ENCODE results near the gene PTGFRN. TPM values are rescaled to one million over a fixed set of nuclear protein-coding genes. Genes with fewer than 3 reads are reported as not detected.

PTGFRN gene
- polyA plus RNA-seq, 1 donor: 37.9 TPM

DNA sequence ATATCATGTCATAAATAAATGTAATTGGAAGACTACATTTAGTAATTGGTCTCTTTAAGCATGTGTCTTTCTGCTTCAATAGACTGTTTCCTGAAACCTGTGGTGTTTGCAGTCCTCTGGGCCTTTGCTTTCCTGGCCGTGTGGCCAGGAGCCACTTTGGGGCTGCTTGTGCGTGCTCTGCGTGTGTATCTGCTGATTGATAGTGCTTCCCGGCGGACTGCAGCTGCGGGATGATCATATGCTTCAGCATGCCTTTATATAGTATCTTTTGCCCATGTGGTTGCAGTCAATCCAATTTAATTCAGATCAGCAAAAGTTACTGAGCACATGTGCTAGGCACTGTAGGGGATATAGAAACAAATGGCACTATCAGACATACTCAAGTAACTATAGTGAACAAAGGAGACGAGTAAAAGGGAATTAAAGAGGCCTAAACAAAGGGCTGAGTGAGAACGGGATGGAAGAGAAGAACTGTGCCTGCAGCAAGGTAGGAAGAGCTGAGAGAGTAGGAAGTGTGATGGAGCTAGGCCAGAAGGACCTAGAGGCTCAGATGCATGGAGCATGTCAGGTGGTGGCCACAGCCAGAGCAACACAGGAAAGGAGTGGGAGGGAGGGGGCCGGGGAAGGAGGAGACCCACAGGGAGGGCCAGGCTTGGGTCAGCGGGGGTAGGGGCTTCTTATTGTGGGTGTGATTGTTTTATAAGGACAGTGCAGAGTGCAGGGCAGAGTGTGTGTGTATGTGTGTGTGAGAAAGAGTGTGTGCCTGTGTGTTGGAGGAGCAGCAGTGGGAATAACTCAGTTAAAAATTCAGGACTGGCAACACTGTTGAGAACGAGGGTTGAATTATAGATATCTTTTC is 123.2 kb downstream of the PTGFRN start:
- DNase-seq: no peak
- Histone ChIP-seq H3K36me3 (ENCODE audit: control insufficient read depth, insufficient read depth, low read length) (no peaks in the 10 kb centered on the region), H3K27me3 (ENCODE audit: control insufficient read depth, insufficient read depth, low read length) (no peaks in the 10 kb centered on the region), H3K4me1 (ENCODE audit: control insufficient read depth, insufficient read depth, low read length) (peaks cover 16% of the 10 kb centered on the region), H3K9me3 (ENCODE audit: control insufficient read depth, low read depth, low read length) (no peaks in the 10 kb centered on the region), H3K4me3 (ENCODE audit: low read length) (no peak overlapping the region), H3K27ac (ENCODE audit: low read length) (no peak overlapping the region)
- 88% methylated on average over 1 of the region's 11 CpGs for WGBS (ENCODE audit: insufficient coverage, low lambda C conversion rate)

DNA sequence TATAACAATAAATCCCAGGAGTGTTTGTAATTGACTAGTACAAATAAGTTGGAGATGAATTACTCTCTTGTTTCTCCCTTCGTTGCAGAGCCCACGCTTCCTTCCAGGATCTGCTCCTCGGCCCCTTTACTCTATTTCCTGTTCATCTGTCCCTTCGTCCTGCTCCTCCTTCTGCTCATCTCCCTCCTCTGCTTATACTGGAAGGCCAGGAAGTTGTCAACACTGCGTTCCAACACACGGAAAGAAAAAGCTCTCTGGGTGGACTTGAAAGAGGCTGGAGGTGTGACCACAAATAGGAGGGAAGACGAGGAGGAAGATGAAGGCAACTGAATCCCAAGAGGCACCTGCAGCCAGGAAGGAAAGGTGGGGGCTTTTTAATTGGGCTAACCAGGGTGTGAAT is 124.1 kb downstream of the PTGFRN start:
- no peak overlapping the region for H3K4me3 ChIP-seq (ENCODE audit: low read length)
- H3K27me3 ChIP-seq (ENCODE audit: control insufficient read depth, insufficient read depth, low read length): no peaks in the 10 kb centered on the region
- H3K27ac ChIP-seq (ENCODE audit: low read length): no peak overlapping the region
- no peak for DNase-seq
- no peaks in the 10 kb centered on the region for H3K36me3 ChIP-seq (ENCODE audit: control insufficient read depth, insufficient read depth, low read length)
- 100% methylated on average over 5 of the region's 7 CpGs for WGBS (ENCODE audit: insufficient coverage, low lambda C conversion rate)
- H3K4me1 ChIP-seq (ENCODE audit: control insufficient read depth, insufficient read depth, low read length): peaks cover 16% of the 10 kb centered on the region
- H3K9me3 ChIP-seq (ENCODE audit: control insufficient read depth, low read depth, low read length): no peaks in the 10 kb centered on the region

- Histone ChIP-seq H3K27me3 (ENCODE audit: control insufficient read depth, insufficient read depth, low read length) (no peaks in the 10 kb centered on the region), H3K27ac (ENCODE audit: low read length) (no peak overlapping the region), H3K9me3 (ENCODE audit: control insufficient read depth, low read depth, low read length) (no peaks in the 10 kb centered on the region), H3K4me3 (ENCODE audit: low read length) (no peak overlapping the region), H3K36me3 (ENCODE audit: control insufficient read depth, insufficient read depth, low read length) (no peaks in the 10 kb centered on the region), H3K4me1 (ENCODE audit: control insufficient read depth, insufficient read depth, low read length) (peaks cover 11% of the 10 kb centered on the region)
- DNase-seq: no peak
- WGBS (ENCODE audit: insufficient coverage, low lambda C conversion rate): no CpG with 5 or more reads among the region's 7 CpGs
Observed at GRCh38 chr1:117034791-117035290, 125.1 kb downstream of the PTGFRN start.

- WGBS (ENCODE audit: insufficient coverage, low lambda C conversion rate): no CpG with 5 or more reads among the region's 6 CpGs
- Histone ChIP-seq H3K27ac (ENCODE audit: low read length) (no peak overlapping the region), H3K9me3 (ENCODE audit: control insufficient read depth, low read depth, low read length) (no peaks in the 10 kb centered on the region), H3K36me3 (ENCODE audit: control insufficient read depth, insufficient read depth, low read length) (no peaks in the 10 kb centered on the region), H3K27me3 (ENCODE audit: control insufficient read depth, insufficient read depth, low read length) (no peaks in the 10 kb centered on the region), H3K4me3 (ENCODE audit: low read length) (no peak overlapping the region), H3K4me1 (ENCODE audit: control insufficient read depth, insufficient read depth, low read length) (peaks cover under 1% of the 10 kb centered on the region)
- DNase-seq: peak; percentile 34 to 41
Observed at GRCh38 chr1:117036018-117036461, 126.3 kb downstream of the PTGFRN start.

GRCh38 chr1:117037802-117038201 is 128.1 kb downstream of the PTGFRN start:
- WGBS (ENCODE audit: insufficient coverage, low lambda C conversion rate): 60% methylated on average over 1 of the region's 1 CpG
- Histone ChIP-seq H3K9me3 (ENCODE audit: control insufficient read depth, low read depth, low read length) (no peaks in the 10 kb centered on the region), H3K4me1 (ENCODE audit: control insufficient read depth, insufficient read depth, low read length) (no peaks in the 10 kb centered on the region), H3K36me3 (ENCODE audit: control insufficient read depth, insufficient read depth, low read length) (no peaks in the 10 kb centered on the region), H3K27me3 (ENCODE audit: control insufficient read depth, insufficient read depth, low read length) (no peaks in the 10 kb centered on the region), H3K27ac (ENCODE audit: low read length) (no peak overlapping the region), H3K4me3 (ENCODE audit: low read length) (no peak overlapping the region)
- no peak for DNase-seq

GRCh38 chr1:117038236-117038635 is 128.5 kb downstream of the PTGFRN start:
- Histone ChIP-seq H3K27ac (ENCODE audit: low read length) (no peak overlapping the region), H3K27me3 (ENCODE audit: control insufficient read depth, insufficient read depth, low read length) (no peaks in the 10 kb centered on the region), H3K36me3 (ENCODE audit: control insufficient read depth, insufficient read depth, low read length) (no peaks in the 10 kb centered on the region), H3K4me3 (ENCODE audit: low read length) (no peak overlapping the region), H3K9me3 (ENCODE audit: control insufficient read depth, low read depth, low read length) (no peaks in the 10 kb centered on the region), H3K4me1 (ENCODE audit: control insufficient read depth, insufficient read depth, low read length) (no peaks in the 10 kb centered on the region)
- no peak for DNase-seq
- WGBS (ENCODE audit: insufficient coverage, low lambda C conversion rate): 60% methylated on average over 1 of the region's 6 CpGs

Other genes starting within 250 kb of the PTGFRN start
- gene IGSF3, start 242.2 kb upstream of the PTGFRN start, polyA plus RNA-seq: 36.1 TPM
- gene CD2, start 155.5 kb upstream of the PTGFRN start, polyA plus RNA-seq: 2.0 TPM
- 4.6 TPM for gene CD101, start 91.8 kb downstream of the PTGFRN start, polyA plus RNA-seq
- gene TTF2, start 150.4 kb downstream of the PTGFRN start, polyA plus RNA-seq: 19.8 TPM
- gene TRIM45, start 211.8 kb downstream of the PTGFRN start, polyA plus RNA-seq: 9.0 TPM

All from large intestine (tissue), 3 donors.